Kidney (tissue), 14 donors: ENCODE data around the gene MITF. TPM values are rescaled to one million over a fixed set of nuclear protein-coding genes. Genes with fewer than 3 reads are reported as not detected.

Experiments used
- DNase-seq, 5 donors: peaks; one replicate each; pipeline ENCODE4 v3.0.0-alpha.2; 2013 to 2020
- FAIRE-seq: peaks from 2 replicates; lab custom pipeline; 2012; peaks lifted over from hg19 to GRCh38; lab: Jason Lieb, UNC
- H3K27ac ChIP-seq, 2 donors: one replicate each; pipeline ENCODE4 v1.7.0; 2013; ENCODE audit warnings: low read depth in 2 of 2, low read length in 2 of 2, inconsistent platforms in 1 of 2
- H3K27me3 ChIP-seq: one replicate; pipeline ENCODE4 v1.7.1; 2013; ENCODE audit warnings: low read length, inconsistent platforms; ENCODE audit not compliant: control insufficient read depth, insufficient read depth
- H3K36me3 ChIP-seq, 3 donors: one replicate each; pipeline versions ENCODE4 v1.7.0 to v1.7.1; 2013; ENCODE audit warnings: low read length in 3 of 3, control low read depth in 1 of 3, inconsistent platforms in 1 of 3; ENCODE audit not compliant: insufficient read depth in 3 of 3, control insufficient read depth in 2 of 3
- H3K4me1 ChIP-seq, 3 donors: one replicate each; pipeline versions ENCODE4 v1.7.0 to v1.7.1; 2013; ENCODE audit warnings: low read length in 3 of 3, inconsistent platforms in 1 of 3, low read depth in 1 of 3; ENCODE audit not compliant: control insufficient read depth in 2 of 3, insufficient read depth in 2 of 3
- H3K4me3 ChIP-seq, 3 donors: one replicate each; pipeline versions ENCODE4 v1.7.0 to v1.8.1; 2013; ENCODE audit warnings: low read length in 3 of 3, control low read depth in 1 of 3, inconsistent platforms in 1 of 3
- H3K9ac ChIP-seq, 3 donors: one replicate each; pipeline versions ENCODE4 v1.7.0 to v1.7.1; 2013; ENCODE audit warnings: low read length in 3 of 3, control low read depth in 1 of 3, inconsistent platforms in 1 of 3
- H3K9me3 ChIP-seq, 3 donors: one replicate each; pipeline versions ENCODE4 v1.7.0 to v1.7.1; 2013; ENCODE audit warnings: low read length in 3 of 3, control low read depth in 1 of 3, inconsistent platforms in 1 of 3; ENCODE audit not compliant: control insufficient read depth in 2 of 3, insufficient read depth in 1 of 3
- CTCF ChIP-seq: IDR thresholded peaks from 3 replicates; pipeline ENCODE4 v1.5.1; 2012; ENCODE audit warnings: mild to moderate bottlenecking, moderate library complexity, borderline replicate concordance; ENCODE audit not compliant: insufficient read depth; ENCODE audit errors: extremely low read depth
- intact Hi-C: fragments of 100-400 bp; cut with DNase I; formaldehyde crosslinking; loops from one replicate; pipeline ENCODE4 v1.11.1; 2022
- polyA plus RNA-seq: library from polyadenylated mRNA; stranded (reverse); fragments of 350-450 nt; fragmentation: Illumina TruSeq; extraction: RNeasy Lipid Tissue Mini Kit (QIAGEN cat#74804); gene quantifications from one replicate; pipeline ENCODE4 v1.2.3, GENCODE V29; 2014; ENCODE audit warnings: low read depth, low replicate concordance; ENCODE audit not compliant: insufficient read depth
- total RNA-seq: library from RNA; stranded (reverse); fragmentation: NEBNext Ultra II Directional; extraction: Animal tissue kit (Norgen Biotek cat#: 25700); gene quantifications from one replicate; pipeline ENCODE4 v1.2.1, GENCODE V29; 2021
- donor health status: control.
- donor health status: control.
- donor health status: control.
- donor health status: control.
- donor health status: control.
- donor health status: DM: yes; HTN: yes; CAD: no.
- donor health status: Normal renal cell carcinoma (clear cell type).

Gene MITF
- total and polyA plus RNA-seq, 2 donors from 2014 or later, result 14.1 to 52.6 TPM

- no peak for FAIRE-seq
- intact Hi-C loops, result no loop called here
- H3K4me1 ChIP-seq, result peaks cover 0 to 4% (median 0%) of the 10 kb centered on the region in 3 donors
Observed at GRCh38 chr3:69831737-69832136, 92.5 kb downstream of the MITF start.

GRCh38 chr3:69833591-69833990, 94.3 kb downstream of the MITF start:
- peaks cover 0 to 4% (median 3%) of the 10 kb centered on the region in 3 donors for H3K4me1 ChIP-seq
- no peak overlapping the region for H3K9ac ChIP-seq
- peaks cover 0 to 4% (median 0%) of the 10 kb centered on the region in 3 donors for H3K9me3 ChIP-seq
- no peaks in the 10 kb centered on the region for H3K36me3 ChIP-seq
- no peaks in the 10 kb centered on the region for H3K27me3 ChIP-seq
- DNase-seq, result no peak
- FAIRE-seq, result no peak
- no peak overlapping the region for H3K4me3 ChIP-seq
- TF ChIP-seq CTCF, result no peak
- intact Hi-C loops, result no loop called here
- no peak overlapping the region for H3K27ac ChIP-seq

More at GRCh38 chr3:69831737-69832136, 92.5 kb downstream of the MITF start:
- Histone ChIP-seq H3K27me3 (no peaks in the 10 kb centered on the region), H3K36me3 (no peaks in the 10 kb centered on the region), H3K9me3 (peaks cover 0 to 9% (median 0%) of the 10 kb centered on the region in 3 donors), H3K4me3 (no peak overlapping the region), H3K9ac (no peak overlapping the region), H3K27ac (no peak overlapping the region)
- no peak for DNase-seq
- no peak for TF ChIP-seq CTCF

- intact Hi-C loops, result no loop called here
- H3K27ac ChIP-seq, result no peak overlapping the region
- FAIRE-seq (no peak), DNase-seq (no peak)
- H3K9me3 ChIP-seq, result peaks cover 0 to 4% (median 0%) of the 10 kb centered on the region in 3 donors
- no peak overlapping the region for H3K4me3 ChIP-seq
- peaks cover 0 to 4% (median 3%) of the 10 kb centered on the region in 3 donors for H3K4me1 ChIP-seq
- H3K9ac ChIP-seq, result no peak overlapping the region
- no peaks in the 10 kb centered on the region for H3K27me3 ChIP-seq
- TF ChIP-seq CTCF, result no peak
- H3K36me3 ChIP-seq, result no peaks in the 10 kb centered on the region
Observed at GRCh38 chr3:69838217-69838616, 99.0 kb downstream of the MITF start.
